NB4 (cell line): Measurements from ENCODE around the gene NUP85.

Experiments
- DNase-seq: peaks from one replicate; pipeline ENCODE4 v3.0.0; 2010; ENCODE audit warnings: low read depth
- H3K4me3 ChIP-seq: one replicate; pipeline ENCODE4 v1.5.1; 2011; ENCODE audit warnings: mild to moderate bottlenecking, low read depth, low read length, moderate library complexity
- CTCF ChIP-seq: IDR thresholded peaks from one replicate; pipeline ENCODE4 v1.5.1; 2012; ENCODE audit warnings: low read depth, low read length
- MAX ChIP-seq: IDR thresholded peaks from 2 replicates; pipeline ENCODE4 v1.6.1; 2011; ENCODE audit warnings: low read depth, low read length
- MYC ChIP-seq: IDR thresholded peaks from 2 replicates; pipeline ENCODE4 v1.6.1; 2011; ENCODE audit warnings: low read depth, low read length
- POLR2A ChIP-seq: IDR thresholded peaks from 2 replicates; pipeline ENCODE4 v1.6.1; 2011; ENCODE audit warnings: mild to moderate bottlenecking; ENCODE audit not compliant: insufficient read length; ENCODE audit errors: extremely low read depth

Gene NUP85

GRCh38 chr17:75266316-75267152 is 61.1 kb downstream of the NUP85 start:
- no peak for DNase-seq
- TF ChIP-seq MAX (no peak), POLR2A (no peak), MYC (no peak), CTCF (no peak)
- no peak overlapping the region for H3K4me3 ChIP-seq

GRCh38 chr17:75267153-75267410 is 61.6 kb downstream of the NUP85 start:
- TF ChIP-seq MAX (no peak), POLR2A (no peak), CTCF (no peak), MYC (no peak)
- no peak overlapping the region for H3K4me3 ChIP-seq
- peak; percentile 92 for DNase-seq

GRCh38 chr17:75267411-75268232 is 62.1 kb downstream of the NUP85 start:
- H3K4me3 ChIP-seq, result no peak overlapping the region
- no peak for TF ChIP-seq CTCF
- no peak for TF ChIP-seq POLR2A
- no peak for TF ChIP-seq MAX
- no peak for TF ChIP-seq MYC
- peak; percentile 39 for DNase-seq

- TF ChIP-seq POLR2A, result no peak
- TF ChIP-seq MYC, result no peak
- no peak for TF ChIP-seq CTCF
- no peak for TF ChIP-seq MAX
- peak overlapping the region; percentile 76 for H3K4me3 ChIP-seq
- peak; percentile 55 for DNase-seq
Observed at GRCh38 chr17:75269844-75270217, 64.4 kb downstream of the NUP85 start.

GRCh38 chr17:75270218-75270965 is 64.9 kb downstream of the NUP85 start:
- TF ChIP-seq MYC (peak; percentile 61), CTCF (peak; percentile 35), POLR2A (peak; percentile 30), MAX (peak; percentile 69)
- DNase-seq, result peak; percentile 96
- peak overlapping the region; percentile 76 for H3K4me3 ChIP-seq
